OCI-LY1 (cell line): ENCODE results near the gene HOXA4.

Experiments
- H2AFZ ChIP-seq: fragments of 200-600 bp; sonication (generic), shearing (Covaris generic); 2 replicates; pipeline ENCODE4 v1.6.0; 2014; ENCODE audit warnings: antibody characterized with exemption, mild to moderate bottlenecking, low read length
- H3F3A ChIP-seq: fragments of 200-600 bp; sonication (generic), shearing (Covaris generic); 2 replicates; pipeline ENCODE4 v1.6.0; 2014; ENCODE audit warnings: mild to moderate bottlenecking, antibody characterized with exemption, low read length, moderate library complexity; ENCODE audit not compliant: insufficient read depth
- H3K27ac ChIP-seq: fragments of 200-600 bp; sonication (generic); 2 replicates; pipeline ENCODE4 v1.5.1; 2014; ENCODE audit warnings: low read length, mixed run types, mild to moderate bottlenecking, low read depth; ENCODE audit not compliant: poor library complexity, severe bottlenecking
- H3K27me3 ChIP-seq: fragments of 200-600 bp; sonication (generic); 2 replicates; pipeline ENCODE4 v1.6.0; 2014; ENCODE audit warnings: antibody characterized with exemption, mild to moderate bottlenecking, low read length, moderate library complexity; ENCODE audit not compliant: insufficient read depth
- H3K36me3 ChIP-seq: fragments of 200-600 bp; sonication (generic); 2 replicates; pipeline ENCODE4 v1.6.1; 2014; ENCODE audit warnings: mild to moderate bottlenecking, antibody characterized with exemption, low read length, moderate library complexity, mixed read lengths; ENCODE audit not compliant: insufficient read depth
- H3K4me1 ChIP-seq: fragments of 200-600 bp; sonication (generic); 2 replicates; pipeline ENCODE4 v1.5.1; 2014; ENCODE audit warnings: mild to moderate bottlenecking, low read length, moderate library complexity; ENCODE audit not compliant: insufficient read depth, severe bottlenecking
- H3K4me2 ChIP-seq: fragments of 200-600 bp; sonication (generic), shearing (Covaris generic); 2 replicates; pipeline ENCODE4 v1.6.1; 2014; ENCODE audit warnings: low read length
- H3K4me3 ChIP-seq: fragments of 200-600 bp; sonication (generic); 2 replicates; pipeline ENCODE4 v1.5.1; 2014; ENCODE audit warnings: low read length, low read depth, mild to moderate bottlenecking, mixed read lengths; ENCODE audit not compliant: poor library complexity, severe bottlenecking
- H3K79me2 ChIP-seq: fragments of 200-600 bp; shearing (Covaris generic); 2 replicates; pipeline ENCODE4 v1.6.1; 2016; ENCODE audit warnings: mixed run types, low read length, mixed read lengths; ENCODE audit not compliant: insufficient read depth
- H3K9ac ChIP-seq: fragments of 200-600 bp; sonication (generic), shearing (Covaris generic); 2 replicates; pipeline ENCODE4 v1.6.1; 2014; ENCODE audit warnings: mild to moderate bottlenecking, low read length, mixed read lengths
- H3K9me2 ChIP-seq: fragments of 200-600 bp; sonication (generic), shearing (Covaris generic); 2 replicates; pipeline ENCODE4 v1.6.1; 2014; ENCODE audit warnings: low read depth, mild to moderate bottlenecking, low read length, mixed read lengths
- H3K9me3 ChIP-seq: fragments of 200-600 bp; shearing (Covaris generic); 2 replicates; pipeline ENCODE4 v1.6.1; 2014; ENCODE audit warnings: low read length, mixed read lengths
- H4K20me1 ChIP-seq: fragments of 200-600 bp; sonication (generic), shearing (Covaris generic); 2 replicates; pipeline ENCODE4 v1.6.0; 2016; ENCODE audit warnings: mild to moderate bottlenecking, low read length; ENCODE audit not compliant: insufficient read depth
- CTCF ChIP-seq: fragments of 200-600 bp; sonication (generic), shearing (Covaris generic); IDR thresholded peaks from 2 replicates; pipeline ENCODE4 v1.5.1; 2017; ENCODE audit warnings: mild to moderate bottlenecking, antibody characterized with exemption, low read length, moderate library complexity, mixed read lengths
- EZH2 ChIP-seq: fragments of 200-600 bp; sonication (generic), shearing (Covaris generic); IDR thresholded peaks from 2 replicates; pipeline ENCODE4 v1.8.0; 2017; ENCODE audit warnings: borderline replicate concordance, mixed run types, mild to moderate bottlenecking, antibody characterized with exemption, low read length, moderate library complexity, mixed read lengths

Gene HOXA4

GRCh38 chr7:27099453-27100370 is 30.8 kb downstream of the HOXA4 start:
- Histone ChIP-seq H3K27ac (no peak overlapping the region), H2AFZ (no peak overlapping the region), H3F3A (0 out of 2 replicates have a peak, but pooled peaks cover 6% of the 10 kb centered on the region), H3K9me3 (no peaks in the 10 kb centered on the region), H3K9me2 (no peaks in the 10 kb centered on the region), H4K20me1 (no peaks in the 10 kb centered on the region), H3K4me3 (no peak overlapping the region), H3K4me1 (peaks cover 17% of the 10 kb centered on the region), H3K27me3 (peaks cover 6% of the 10 kb centered on the region; the same call in 1 of the 2 replicates), H3K4me2 (no peak overlapping the region), H3K79me2 (no peaks in the 10 kb centered on the region), H3K9ac (no peak overlapping the region), H3K36me3 (peaks cover 4% of the 10 kb centered on the region; the same call in 1 of the 2 replicates)
- TF ChIP-seq EZH2 (no peak), CTCF (no peak)

GRCh38 chr7:27098578-27099451 is 31.7 kb downstream of the HOXA4 start:
- H3K9me3 ChIP-seq, result no peaks in the 10 kb centered on the region
- H3F3A ChIP-seq, result 0 out of 2 replicates have a peak, but pooled peaks cover 6% of the 10 kb centered on the region
- H3K9me2 ChIP-seq, result no peaks in the 10 kb centered on the region
- H3K4me3 ChIP-seq, result no peak overlapping the region
- H3K79me2 ChIP-seq, result no peaks in the 10 kb centered on the region
- no peak for TF ChIP-seq CTCF
- H3K9ac ChIP-seq, result no peak overlapping the region
- H3K27ac ChIP-seq, result no peak overlapping the region
- H3K4me1 ChIP-seq, result peaks cover 17% of the 10 kb centered on the region
- peaks cover 4% of the 10 kb centered on the region; the same call in 1 of the 2 replicates for H3K36me3 ChIP-seq
- no peak overlapping the region for H3K4me2 ChIP-seq
- H3K27me3 ChIP-seq, result peaks cover 6% of the 10 kb centered on the region; the same call in 1 of the 2 replicates
- no peak overlapping the region for H2AFZ ChIP-seq
- H4K20me1 ChIP-seq, result no peaks in the 10 kb centered on the region

GRCh38 chr7:27097686-27098577 is 32.6 kb downstream of the HOXA4 start:
- Histone ChIP-seq H3K27me3 (no peaks in the 10 kb centered on the region), H3F3A (0 out of 2 replicates have a peak, but pooled peaks cover 6% of the 10 kb centered on the region), H2AFZ (no peak overlapping the region), H3K9ac (no peak overlapping the region), H3K4me3 (peak overlapping the region; percentile 86), H3K4me1 (peaks cover 17% of the 10 kb centered on the region), H4K20me1 (no peaks in the 10 kb centered on the region), H3K9me2 (no peaks in the 10 kb centered on the region), H3K79me2 (no peaks in the 10 kb centered on the region), H3K36me3 (peaks cover 4% of the 10 kb centered on the region; the same call in 1 of the 2 replicates), H3K4me2 (peak overlapping the region; percentile 92), H3K9me3 (no peaks in the 10 kb centered on the region), H3K27ac (no peak overlapping the region)
- TF ChIP-seq CTCF, result no peak
- no peak for TF ChIP-seq EZH2
